ENCODE data around the gene WNT16. TPM values are rescaled to one million over a fixed set of nuclear protein-coding genes. Genes with fewer than 3 reads are reported as not detected.

Gene WNT16
- total RNA-seq, 4 donors from 2014 or later = not detected

GRCh38 chr7:121371883-121372282 is 43.1 kb downstream of the WNT16 start:
- TF ChIP-seq CTCF (IDR thresholded peaks at IDR 0.05) = no peak
- TF ChIP-seq POLR2A (IDR thresholded peaks at IDR 0.05) = no peak
- H3K27ac ChIP-seq = peak overlapping the region in 1 of 4 donors; percentile 20
- H3K36me3 ChIP-seq = peaks cover 0 to 38% (median 0%) of the 10 kb centered on the region in 3 donors
- no peaks in the 10 kb centered on the region for H3K9me3 ChIP-seq
- no peak overlapping the region for H3K4me3 ChIP-seq
- DNase-seq = no peak
- H3K27me3 ChIP-seq = no peaks in the 10 kb centered on the region
- peaks cover 0 to 16% (median 6%) of the 10 kb centered on the region in 4 donors for H3K4me1 ChIP-seq

DNA sequence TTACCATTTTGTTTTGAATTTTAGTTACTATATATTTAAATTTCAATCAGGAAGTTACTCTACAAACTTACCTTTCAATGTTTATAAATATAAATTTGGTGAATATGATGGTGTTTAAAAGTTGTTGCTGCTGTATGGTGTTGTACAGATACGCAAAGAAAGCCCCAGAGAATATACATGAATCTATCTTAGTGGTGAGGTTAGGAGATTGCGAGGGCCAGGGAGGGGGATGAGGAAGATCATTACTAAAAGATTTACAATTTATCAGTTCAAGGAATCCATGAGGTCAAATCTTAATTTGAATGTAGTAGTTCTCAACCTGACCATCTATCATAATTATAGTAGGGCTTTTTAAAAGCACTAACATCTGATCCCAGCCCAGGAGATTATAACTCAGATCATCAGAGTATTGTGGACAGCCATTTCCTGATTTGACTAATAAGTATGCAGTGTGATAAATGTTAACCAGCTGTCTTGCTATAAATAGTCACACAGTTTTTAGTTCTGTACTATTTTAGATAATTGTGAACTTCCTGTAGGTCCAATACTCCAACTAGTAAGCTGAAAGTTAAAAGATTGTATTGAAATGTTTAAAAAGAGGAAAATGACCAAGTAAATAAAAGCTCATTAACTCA is 43.7 kb downstream of the WNT16 start:
- no peak for DNase-seq
- H3K27ac ChIP-seq = peak overlapping the region; percentile 14 to 55 (median 20)
- H3K36me3 ChIP-seq = peaks cover 0 to 43% (median 0%) of the 10 kb centered on the region in 3 donors

GRCh38 chr7:121373177-121373576 is 44.4 kb downstream of the WNT16 start:
- Histone ChIP-seq H3K4me1 (peaks cover 0 to 16% (median 6%) of the 10 kb centered on the region in 4 donors), H3K27ac (peak overlapping the region in 3 of 4 donors; percentile 20 to 55 (median 20)), H3K9me3 (no peaks in the 10 kb centered on the region), H3K27me3 (no peaks in the 10 kb centered on the region), H3K4me3 (no peak overlapping the region), H3K36me3 (peaks cover 0 to 49% (median 0%) of the 10 kb centered on the region in 3 donors)
- no peak for DNase-seq
- TF ChIP-seq POLR2A (IDR thresholded peaks at IDR 0.05) = no peak
- TF ChIP-seq CTCF (IDR thresholded peaks at IDR 0.05) = peak in 4 of 6 experiments; percentile 7 to 26 (median 20)

More for the DNA sequence above, 43.7 kb downstream of the WNT16 start:
- Histone ChIP-seq H3K4me1 (peaks cover 0 to 16% (median 6%) of the 10 kb centered on the region in 4 donors), H3K4me3 (no peak overlapping the region), H3K27me3 (no peaks in the 10 kb centered on the region), H3K9me3 (no peaks in the 10 kb centered on the region)
- TF ChIP-seq POLR2A (IDR thresholded peaks at IDR 0.05) (no peak), CTCF (IDR thresholded peaks at IDR 0.05) (no peak)

GRCh38 chr7:121376979-121377378 is 48.2 kb downstream of the WNT16 start:
- Histone ChIP-seq H3K4me1 (peaks cover 0 to 16% (median 0%) of the 10 kb centered on the region in 4 donors), H3K27me3 (no peaks in the 10 kb centered on the region), H3K36me3 (peaks cover 0 to 44% (median 0%) of the 10 kb centered on the region in 3 donors), H3K27ac (no peak overlapping the region), H3K9me3 (no peaks in the 10 kb centered on the region), H3K4me3 (no peak overlapping the region)
- TF ChIP-seq POLR2A (IDR thresholded peaks at IDR 0.05) (no peak), CTCF (IDR thresholded peaks at IDR 0.05) (no peak)
- no peak for DNase-seq

DNA sequence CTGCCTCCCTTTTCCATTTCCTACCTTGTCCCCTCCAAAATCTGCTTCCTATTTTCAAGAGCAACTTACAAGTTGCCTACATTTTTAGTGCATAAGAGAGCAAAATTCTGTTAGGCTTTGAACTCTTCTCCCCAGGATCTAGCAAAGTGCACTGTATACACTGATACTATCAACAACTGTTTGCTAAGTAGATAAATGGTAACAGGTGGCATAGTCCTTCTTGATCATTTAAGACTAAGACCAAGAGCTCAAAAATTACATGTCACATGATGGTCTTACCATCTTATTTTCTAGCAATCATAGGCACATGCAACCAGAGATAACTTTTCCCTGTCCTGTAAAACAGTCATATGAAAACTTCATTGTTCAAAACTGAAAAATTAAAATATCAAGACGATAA is 51.1 kb downstream of the WNT16 start:
- H3K4me1 ChIP-seq = peaks cover 0 to 20% (median 5%) of the 10 kb centered on the region in 4 donors
- no peak overlapping the region for H3K27ac ChIP-seq
- TF ChIP-seq CTCF (IDR thresholded peaks at IDR 0.05) (no peak), POLR2A (IDR thresholded peaks at IDR 0.05) (no peak)
- no peaks in the 10 kb centered on the region for H3K27me3 ChIP-seq
- peaks cover 0 to 38% (median 0%) of the 10 kb centered on the region in 3 donors for H3K36me3 ChIP-seq
- DNase-seq = no peak
- no peaks in the 10 kb centered on the region for H3K9me3 ChIP-seq
- H3K4me3 ChIP-seq = no peak overlapping the region
